ENCODE results near the gene CORO2B.

- TF ChIP-seq CTCF (IDR thresholded peaks at IDR 0.05; ENCODE audit: low read depth, low read length) (no peak), POLR2A (IDR thresholded peaks at IDR 0.05; ENCODE audit: extremely low read depth, insufficient read length) (no peak), MAX (IDR thresholded peaks at IDR 0.05; ENCODE audit: low read depth, low read length) (no peak)
Observed at GRCh38 chr15:68743256-68743655, 164.5 kb downstream of the CORO2B start.
